ENCODE data around the gene NLRC3.

NLRC3 gene

DNA sequence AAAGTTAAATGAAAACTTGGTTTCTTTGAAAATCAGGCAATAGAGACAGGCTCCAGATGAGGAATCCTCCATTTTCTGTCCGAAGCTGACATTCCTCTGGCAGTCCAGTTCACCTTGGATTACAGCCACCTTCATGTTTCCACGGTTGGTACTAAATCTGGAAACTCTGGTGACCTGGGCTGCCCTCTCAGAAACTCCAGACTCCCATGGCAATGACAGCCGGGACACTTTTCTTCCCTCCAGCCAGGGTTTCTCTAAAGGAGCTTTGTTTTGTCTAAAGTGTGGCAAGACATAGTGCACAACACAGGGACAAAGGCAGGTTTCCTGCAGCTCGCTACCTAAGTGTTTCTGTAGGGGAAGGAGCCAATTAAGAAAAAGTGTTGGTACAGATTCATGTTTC is 40.4 kb downstream of the NLRC3 start:
- Histone ChIP-seq H3K27ac (no peak overlapping the region), H3K4me3 (ENCODE audit: low read depth, low read length) (no peak overlapping the region), H3K4me2 (ENCODE audit: low read length) (peak overlapping the region; percentile 26), H3K79me2 (no peaks in the 10 kb centered on the region), H3K4me1 (no peaks in the 10 kb centered on the region), H3K27me3 (ENCODE audit: control insufficient read depth, insufficient read depth, low read length) (no peaks in the 10 kb centered on the region), H3K36me3 (ENCODE audit: control insufficient read depth, insufficient read depth, low read length) (no peaks in the 10 kb centered on the region), H2AFZ (no peak overlapping the region), H3K9me3 (ENCODE audit: control insufficient read depth, low read length) (no peaks in the 10 kb centered on the region), H3K9ac (no peak overlapping the region)
- TF ChIP-seq, protein P1, sequence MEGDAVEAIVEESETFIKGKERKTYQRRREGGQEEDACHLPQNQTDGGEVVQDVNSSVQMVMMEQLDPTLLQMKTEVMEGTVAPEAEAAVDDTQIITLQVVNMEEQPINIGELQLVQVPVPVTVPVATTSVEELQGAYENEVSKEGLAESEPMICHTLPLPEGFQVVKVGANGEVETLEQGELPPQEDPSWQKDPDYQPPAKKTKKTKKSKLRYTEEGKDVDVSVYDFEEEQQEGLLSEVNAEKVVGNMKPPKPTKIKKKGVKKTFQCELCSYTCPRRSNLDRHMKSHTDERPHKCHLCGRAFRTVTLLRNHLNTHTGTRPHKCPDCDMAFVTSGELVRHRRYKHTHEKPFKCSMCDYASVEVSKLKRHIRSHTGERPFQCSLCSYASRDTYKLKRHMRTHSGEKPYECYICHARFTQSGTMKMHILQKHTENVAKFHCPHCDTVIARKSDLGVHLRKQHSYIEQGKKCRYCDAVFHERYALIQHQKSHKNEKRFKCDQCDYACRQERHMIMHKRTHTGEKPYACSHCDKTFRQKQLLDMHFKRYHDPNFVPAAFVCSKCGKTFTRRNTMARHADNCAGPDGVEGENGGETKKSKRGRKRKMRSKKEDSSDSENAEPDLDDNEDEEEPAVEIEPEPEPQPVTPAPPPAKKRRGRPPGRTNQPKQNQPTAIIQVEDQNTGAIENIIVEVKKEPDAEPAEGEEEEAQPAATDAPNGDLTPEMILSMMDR (IDR thresholded peaks at IDR 0.05): no peak

DNA sequence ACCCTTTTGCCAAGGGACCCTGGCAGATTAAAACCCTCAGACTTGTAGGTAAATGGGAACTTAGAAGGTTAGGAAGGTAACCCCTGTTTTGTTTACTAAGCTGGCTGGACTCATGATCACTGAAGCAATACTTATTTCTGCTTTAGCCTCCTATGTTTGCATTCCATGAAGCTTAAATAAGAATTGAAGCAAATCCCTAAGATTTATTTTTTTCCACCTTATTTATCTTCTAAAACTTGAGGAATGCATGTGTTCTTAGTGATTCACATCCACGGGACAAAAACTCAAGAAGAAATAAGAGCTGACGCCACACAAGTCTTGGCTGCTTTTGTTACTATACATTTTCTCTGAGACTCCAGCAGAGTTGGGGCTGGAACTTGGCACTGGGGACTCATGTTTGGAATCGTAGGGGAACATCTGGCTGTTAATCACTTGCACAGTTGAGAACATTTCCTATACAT is 40.9 kb downstream of the NLRC3 start:
- Histone ChIP-seq H3K9me3 (ENCODE audit: control insufficient read depth, low read length) (no peaks in the 10 kb centered on the region), H3K4me3 (ENCODE audit: low read depth, low read length) (no peak overlapping the region), H3K9ac (no peak overlapping the region), H3K36me3 (ENCODE audit: control insufficient read depth, insufficient read depth, low read length) (no peaks in the 10 kb centered on the region), H3K79me2 (no peaks in the 10 kb centered on the region), H2AFZ (no peak overlapping the region), H3K27ac (no peak overlapping the region), H3K4me1 (no peaks in the 10 kb centered on the region), H3K27me3 (ENCODE audit: control insufficient read depth, insufficient read depth, low read length) (no peaks in the 10 kb centered on the region), H3K4me2 (ENCODE audit: low read length) (peak overlapping the region; percentile 26)
- TF ChIP-seq, protein P1 (IDR thresholded peaks at IDR 0.05): no peak

DNA sequence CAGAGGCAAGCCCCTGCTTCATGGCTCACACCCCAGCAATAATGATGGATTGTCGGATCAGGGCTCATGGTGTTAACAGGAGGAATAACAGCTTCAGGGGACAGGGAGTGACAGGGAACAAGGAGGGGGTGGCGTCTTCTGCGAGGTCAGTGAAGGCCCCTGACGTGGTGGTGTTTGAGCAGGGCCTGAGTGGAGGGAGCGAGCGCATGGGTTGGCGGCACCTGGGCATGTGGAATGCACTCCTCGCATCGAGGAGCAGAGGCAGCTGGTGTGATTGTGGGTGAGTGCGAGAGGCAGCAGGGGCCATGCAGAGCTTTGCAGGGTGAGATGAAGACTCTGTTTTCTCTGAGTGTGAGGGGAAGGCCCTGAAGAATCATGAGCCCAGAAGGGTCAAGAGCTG is 43.1 kb downstream of the NLRC3 start:
- H3K4me2 ChIP-seq (ENCODE audit: low read length): no peak overlapping the region
- no peaks in the 10 kb centered on the region for H3K9me3 ChIP-seq (ENCODE audit: control insufficient read depth, low read length)
- no peak overlapping the region for H3K9ac ChIP-seq
- no peak overlapping the region for H2AFZ ChIP-seq
- TF ChIP-seq, protein P1 (IDR thresholded peaks at IDR 0.05): no peak
- H3K36me3 ChIP-seq (ENCODE audit: control insufficient read depth, insufficient read depth, low read length): no peaks in the 10 kb centered on the region
- no peak overlapping the region for H3K27ac ChIP-seq
- H3K4me3 ChIP-seq (ENCODE audit: low read depth, low read length): no peak overlapping the region
- H3K79me2 ChIP-seq: no peaks in the 10 kb centered on the region
- no peaks in the 10 kb centered on the region for H3K27me3 ChIP-seq (ENCODE audit: control insufficient read depth, insufficient read depth, low read length)
- H3K4me1 ChIP-seq: no peaks in the 10 kb centered on the region

DNA sequence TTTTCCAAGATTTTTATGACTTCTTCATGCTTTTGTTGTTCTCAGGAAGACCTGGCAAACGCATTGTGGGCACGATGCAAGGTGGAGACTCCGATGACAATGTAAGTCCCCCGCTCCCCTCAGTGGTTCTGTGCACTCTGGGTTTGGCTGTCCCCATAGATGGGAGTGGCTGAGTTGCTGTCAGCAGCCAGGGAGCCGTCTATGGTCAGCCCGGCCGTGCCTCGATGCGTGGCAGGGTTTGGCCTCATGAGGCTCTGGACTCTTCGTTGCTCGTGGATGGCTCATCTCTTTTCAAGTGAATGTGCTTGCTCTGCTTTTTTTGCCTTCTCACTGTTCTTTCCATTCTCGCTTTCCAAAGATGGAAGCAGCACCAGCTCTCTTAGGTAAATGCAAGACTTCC is 44.5 kb downstream of the NLRC3 start:
- Histone ChIP-seq H3K79me2 (no peaks in the 10 kb centered on the region), H3K27me3 (ENCODE audit: control insufficient read depth, insufficient read depth, low read length) (no peaks in the 10 kb centered on the region), H3K36me3 (ENCODE audit: control insufficient read depth, insufficient read depth, low read length) (no peaks in the 10 kb centered on the region), H3K4me1 (no peaks in the 10 kb centered on the region), H2AFZ (no peak overlapping the region), H3K4me3 (ENCODE audit: low read depth, low read length) (no peak overlapping the region), H3K9me3 (ENCODE audit: control insufficient read depth, low read length) (no peaks in the 10 kb centered on the region), H3K9ac (no peak overlapping the region), H3K4me2 (ENCODE audit: low read length) (no peak overlapping the region), H3K27ac (no peak overlapping the region)
- TF ChIP-seq, protein P1 (IDR thresholded peaks at IDR 0.05): no peak

DNA sequence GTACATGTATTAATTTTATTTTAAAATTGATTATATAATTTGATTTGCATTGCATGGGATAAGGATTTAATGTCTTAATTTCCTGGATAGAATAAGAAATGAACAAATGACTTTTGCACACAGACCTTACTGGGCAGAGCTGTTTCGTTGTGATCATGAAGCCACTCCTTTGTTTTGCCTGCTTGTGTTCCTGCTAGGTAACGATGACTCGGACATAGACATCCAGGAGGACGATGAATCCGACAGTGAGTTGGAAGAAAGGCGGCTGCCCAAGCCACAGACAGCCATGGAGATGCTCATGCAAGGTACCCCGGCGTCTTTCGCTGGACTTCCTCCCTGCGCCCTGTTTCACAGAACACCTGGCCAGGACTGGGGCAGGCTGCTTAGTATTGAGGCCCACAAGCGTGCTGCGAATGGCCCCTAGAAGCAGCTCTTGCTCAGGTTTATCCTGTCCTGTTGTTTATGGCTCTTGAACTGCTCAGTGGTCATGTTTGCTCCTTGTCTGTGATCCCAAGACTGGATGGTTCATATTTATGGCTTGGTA is 46.8 kb downstream of the NLRC3 start:
- no peaks in the 10 kb centered on the region for H3K4me1 ChIP-seq
- H3K4me3 ChIP-seq (ENCODE audit: low read depth, low read length): no peak overlapping the region
- H3K79me2 ChIP-seq: no peaks in the 10 kb centered on the region
- no peak overlapping the region for H3K27ac ChIP-seq
- H3K4me2 ChIP-seq (ENCODE audit: low read length): no peak overlapping the region
- TF ChIP-seq, protein P1 (IDR thresholded peaks at IDR 0.05): no peak
- H3K9me3 ChIP-seq (ENCODE audit: control insufficient read depth, low read length): no peaks in the 10 kb centered on the region
- H3K27me3 ChIP-seq (ENCODE audit: control insufficient read depth, insufficient read depth, low read length): no peaks in the 10 kb centered on the region
- no peak overlapping the region for H2AFZ ChIP-seq
- no peaks in the 10 kb centered on the region for H3K36me3 ChIP-seq (ENCODE audit: control insufficient read depth, insufficient read depth, low read length)
- H3K9ac ChIP-seq: no peak overlapping the region
